CD8-positive, alpha-beta memory T cell (primary cell): ENCODE results near the gene ZNF525. TPM values are rescaled to one million over a fixed set of nuclear protein-coding genes. Genes with fewer than 3 reads are reported as not detected.

ENCODE experiments used
- CTCF ChIA-PET: fragments of 350-600 bp; sonication (Branson Sonifier 250); formaldehyde crosslinking; loops from one replicate; lab custom pipeline; 2021; ENCODE audit warnings: antibody characterized with exemption; lab: Charles Lee
- POLR2A ChIA-PET: fragments of 350-600 bp; sonication (Branson Sonifier 250); formaldehyde crosslinking; loops from one replicate; lab custom pipeline; 2021; ENCODE audit warnings: antibody characterized with exemption; lab: Charles Lee
- DNase-seq, 5 donors: peaks; one replicate each; pipeline versions ENCODE4 v3.0.0 to v3.0.0-alpha.2; 2020 to 2022; ENCODE audit warnings: mixed read lengths in 1 of 5
- H3K27ac ChIP-seq: one replicate; pipeline ENCODE4 v1.7.0; 2013; ENCODE audit warnings: low read depth, mild to moderate bottlenecking, low read length, moderate library complexity
- H3K27me3 ChIP-seq: 2 replicates; pipeline ENCODE4 v1.7.0; 2013; ENCODE audit warnings: low read length, mild to moderate bottlenecking; ENCODE audit not compliant: insufficient read depth, poor library complexity, severe bottlenecking
- H3K36me3 ChIP-seq: 2 replicates; pipeline ENCODE4 v1.7.0; 2013; ENCODE audit warnings: mild to moderate bottlenecking, low read length, moderate library complexity; ENCODE audit not compliant: insufficient read depth
- H3K4me1 ChIP-seq: 2 replicates; pipeline ENCODE4 v1.7.0; 2013; ENCODE audit warnings: mild to moderate bottlenecking, low read length, moderate library complexity; ENCODE audit not compliant: insufficient read depth
- H3K4me3 ChIP-seq: 2 replicates; pipeline ENCODE4 v1.7.0; 2013; ENCODE audit warnings: mild to moderate bottlenecking, low read length
- H3K9me3 ChIP-seq: 2 replicates; pipeline ENCODE4 v1.7.0; 2013; ENCODE audit warnings: mild to moderate bottlenecking, low read length
- H3K27ac Mint-ChIP-seq, 8 donors: one replicate each; pipeline ENCODE4 v1.8.0; 2020 to 2021; ENCODE audit warnings: mixed read lengths in 8 of 8, mild to moderate bottlenecking in 6 of 8, inconsistent platforms in 3 of 8, moderate library complexity in 3 of 8
- H3K27me3 Mint-ChIP-seq, 2 donors: one replicate each; pipeline ENCODE4 v1.8.0; 2020 to 2021; ENCODE audit warnings: mixed read lengths in 2 of 2, mild to moderate bottlenecking in 1 of 2, moderate library complexity in 1 of 2
- H3K36me3 Mint-ChIP-seq, 3 donors: one replicate each; pipeline ENCODE4 v1.8.0; 2020 to 2021; ENCODE audit warnings: mixed read lengths in 3 of 3, inconsistent platforms in 1 of 3, mild to moderate bottlenecking in 1 of 3
- H3K4me1 Mint-ChIP-seq, 3 donors: one replicate each; pipeline ENCODE4 v1.8.0; 2020 to 2021; ENCODE audit warnings: mixed read lengths in 3 of 3, inconsistent platforms in 1 of 3, mild to moderate bottlenecking in 1 of 3
- H3K4me3 Mint-ChIP-seq, 7 donors: one replicate each; pipeline ENCODE4 v1.8.0; 2020 to 2021; ENCODE audit warnings: mixed read lengths in 7 of 7, mild to moderate bottlenecking in 6 of 7, moderate library complexity in 4 of 7, inconsistent platforms in 2 of 7
- H3K9me3 Mint-ChIP-seq, 5 donors: one replicate each; pipeline ENCODE4 v1.8.0; 2020 to 2022; ENCODE audit warnings: mixed read lengths in 5 of 5, mild to moderate bottlenecking in 3 of 5, moderate library complexity in 2 of 5, inconsistent platforms in 1 of 5
- polyA plus RNA-seq: library from polyadenylated mRNA; unstranded; fragments of 300-500 nt; fragmentation: Illumina TruSeq; gene quantifications from one replicate; pipeline ENCODE4 v1.2.3, GENCODE V29; 2021
- total RNA-seq, 2 experiments: library from RNA; stranded (reverse); gene quantifications; one replicate each; pipeline ENCODE4 v1.2.3, GENCODE V29; 2021

The ZNF525 gene
- total and polyA plus RNA-seq, 3 experiments from 2014 or later: 9.9 to 18.7 (median 17.8) TPM

GRCh38 chr19:53431399-53432087 lies 66.0 kb downstream of the ZNF525 start, which contains the start of gene ZNF761:
TSS of gene ZNF761 (plus strand) at chr19:53431984. CDS start at chr19:53447269, 15,285 bp downstream.
- POLR2A ChIA-PET: no interaction called here
- peaks cover 0 to 5% of the 10 kb centered on the region in 2 donors for H3K27me3 Mint-ChIP-seq

GRCh38 chr19:53432088-53432661 lies 66.7 kb downstream of the ZNF525 start:
- H3K27me3 Mint-ChIP-seq: peaks cover 0 to 5% of the 10 kb centered on the region in 2 donors
- H3K27ac Mint-ChIP-seq: peak overlapping the region; percentile 89 to 99 (median 97)
- Histone ChIP-seq H3K4me1 (peaks cover 13% of the 10 kb centered on the region), H3K9me3 (peaks cover 4% of the 10 kb centered on the region), H3K27me3 (no peaks in the 10 kb centered on the region), H3K27ac (peak overlapping the region; percentile 84), H3K4me3 (peak overlapping the region; percentile 95), H3K36me3 (peaks cover 19% of the 10 kb centered on the region)
- H3K36me3 Mint-ChIP-seq: peaks cover 19 to 40% (median 30%) of the 10 kb centered on the region in 3 donors
- peak in 1 of 5 donors; percentile 9 for DNase-seq
- H3K4me3 Mint-ChIP-seq: peak overlapping the region; percentile 96 to 100 (median 98)
- peaks cover 34 to 53% (median 39%) of the 10 kb centered on the region in 3 donors for H3K4me1 Mint-ChIP-seq
- peaks cover 0 to 15% (median 10%) of the 10 kb centered on the region in 5 donors for H3K9me3 Mint-ChIP-seq
- ChIA-PET POLR2A (no interaction called here), CTCF (no interaction called here)

More at GRCh38 chr19:53431399-53432087, 66.0 kb downstream of the ZNF525 start, which contains the start of gene ZNF761:
- Mint-ChIP-seq H3K36me3 (peaks cover 18 to 37% (median 25%) of the 10 kb centered on the region in 3 donors), H3K4me1 (peaks cover 34 to 52% (median 39%) of the 10 kb centered on the region in 3 donors), H3K27ac (peak within 1 kb of the TSS; percentile 89 to 99 (median 97)), H3K9me3 (peaks cover 0 to 11% (median 9%) of the 10 kb centered on the region in 5 donors), H3K4me3 (peak within 1 kb of the TSS; percentile 96 to 100 (median 98))
- peaks cover 17% of the 10 kb centered on the region for H3K36me3 ChIP-seq
- H3K27ac ChIP-seq: peak within 1 kb of the TSS; percentile 84
- CTCF ChIA-PET: no interaction called here
- DNase-seq: peak; percentile 96 to 98 (median 97)
- peaks cover 4% of the 10 kb centered on the region for H3K9me3 ChIP-seq
- H3K4me1 ChIP-seq: peaks cover 13% of the 10 kb centered on the region
- H3K4me3 ChIP-seq: peak within 1 kb of the TSS; percentile 95
- H3K27me3 ChIP-seq: no peaks in the 10 kb centered on the region

Other genes with a start within 250 kb of the ZNF525 start
- under 1 TPM; 0.22 to 0.66 TPM for gene ZNF415, start 232.8 kb upstream of the ZNF525 start, total RNA-seq
- 1.4 TPM for gene ZNF415, start 232.8 kb upstream of the ZNF525 start, polyA plus RNA-seq
- 1 to 10 TPM; 8.0 to 9.5 TPM for gene ZNF347, start 206.7 kb upstream of the ZNF525 start, total RNA-seq
- gene ZNF347, start 206.7 kb upstream of the ZNF525 start, polyA plus RNA-seq: 7.7 TPM
- gene ZNF665, start 172.3 kb upstream of the ZNF525 start, total RNA-seq: 1 to 10 TPM; 5.0 to 5.6 TPM
- 8.7 TPM for gene ZNF665, start 172.3 kb upstream of the ZNF525 start, polyA plus RNA-seq
- 1 to 10 TPM; 7.1 to 7.8 TPM for gene ZNF677, start 110.8 kb upstream of the ZNF525 start, total RNA-seq
- 21.2 TPM for gene ZNF677, start 110.8 kb upstream of the ZNF525 start, polyA plus RNA-seq
- not detected for gene VN1R2, start 107.4 kb upstream of the ZNF525 start, total RNA-seq
- not detected for gene VN1R2, start 107.4 kb upstream of the ZNF525 start, polyA plus RNA-seq
- gene VN1R4, start 98.0 kb upstream of the ZNF525 start, total RNA-seq: not detected
- not detected for gene VN1R4, start 98.0 kb upstream of the ZNF525 start, polyA plus RNA-seq
- 1 to 10 TPM; 5.8 to 6.3 TPM for gene ZNF845, start 32.0 kb upstream of the ZNF525 start, total RNA-seq
- gene ZNF845, start 32.0 kb upstream of the ZNF525 start, polyA plus RNA-seq: 11.5 TPM
- 10 to 100 TPM; 10.1 to 10.5 TPM for gene ZNF765, start 29.4 kb downstream of the ZNF525 start, total RNA-seq
- gene ZNF765, start 29.4 kb downstream of the ZNF525 start, polyA plus RNA-seq: 10.0 TPM
- gene ZNF761, start 66.3 kb downstream of the ZNF525 start, total RNA-seq: 10 to 100 TPM in 1 of 2 experiments, 1 to 10 TPM in 1; 8.9 to 10.6 TPM
- 10.6 TPM for gene ZNF761, start 66.3 kb downstream of the ZNF525 start, polyA plus RNA-seq
- 1 to 10 TPM; 5.6 to 6.6 TPM for gene ZNF813, start 102.0 kb downstream of the ZNF525 start, total RNA-seq
- 4.7 TPM for gene ZNF813, start 102.0 kb downstream of the ZNF525 start, polyA plus RNA-seq
- gene ZNF331, start 172.4 kb downstream of the ZNF525 start, total RNA-seq: 10 to 100 TPM; 17.5 to 18.6 TPM
- gene ZNF331, start 172.4 kb downstream of the ZNF525 start, polyA plus RNA-seq: 43.9 TPM